Measurements from ENCODE around the gene ATG2B.

GRCh38 chr14:96384053-96384452, 20.9 kb upstream of the ATG2B start:
- TF ChIP-seq CTCF (IDR thresholded peaks at IDR 0.05) (no peak), EZH2 (IDR thresholded peaks at IDR 0.05; ENCODE audit: borderline replicate concordance, insufficient read depth, low read depth, low read length, poor library complexity, severe bottlenecking) (no peak)
